Gastroesophageal sphincter (tissue), 4 donors: ENCODE measurements around the gene GHITM. TPM values are rescaled to one million over a fixed set of nuclear protein-coding genes. Genes with fewer than 3 reads are reported as not detected.
"Not testable (repeated sequence)": the region's sequence is repeated elsewhere in the genome, so short reads cannot be mapped to it uniquely, and the experiment has no call there.

ENCODE experiments used
- ATAC-seq: fragments of 150-250 bp; one replicate; pipeline ENCODE4 v1.9.1; 2016; ENCODE audit warnings: mild to moderate bottlenecking, moderate library complexity
- H3K27ac ChIP-seq, 4 donors: fragments of 200-600 bp; sonication (generic) in 3 of 4; 1 replicate in 3 of 4; 2 replicates in 1 of 4; pipeline ENCODE4 v1.5.1; 2016 to 2019
- H3K27me3 ChIP-seq: fragments of 200-600 bp; sonication (generic); one replicate; pipeline ENCODE4 v1.5.1; 2019
- H3K36me3 ChIP-seq, 2 donors: fragments of 200-600 bp; sonication (generic); one replicate each; pipeline ENCODE4 v1.5.1; 2019; ENCODE audit warnings: control low read depth in 1 of 2
- H3K4me1 ChIP-seq, 3 donors: fragments of 200-600 bp; sonication (generic); 1 replicate in 2 of 3; 2 replicates in 1 of 3; pipeline ENCODE4 v1.5.1; 2016 to 2019; ENCODE audit warnings: control low read depth in 2 of 3
- H3K4me3 ChIP-seq, 2 donors: fragments of 200-600 bp; sonication (generic); one replicate each; pipeline ENCODE4 v1.5.1; 2019; ENCODE audit warnings: mild to moderate bottlenecking in 1 of 2, moderate library complexity in 1 of 2
- H3K9me3 ChIP-seq, 3 donors: fragments of 200-600 bp; sonication (generic); one replicate each; pipeline ENCODE4 v1.5.1; 2017 to 2019; ENCODE audit warnings: control low read depth in 2 of 3
- EP300 ChIP-seq: sonication (generic); formaldehyde crosslinking; IDR thresholded peaks from one replicate; pipeline ENCODE4 v1.6.1; 2017; ENCODE audit warnings: antibody characterized with exemption, mild to moderate bottlenecking
- POLR2A ChIP-seq, 2 donors: fragments of 450-650 bp; IDR thresholded peaks; one replicate each; pipeline ENCODE4 v1.6.1; 2017; ENCODE audit warnings: antibody characterized with exemption in 2 of 2, mild to moderate bottlenecking in 2 of 2, moderate library complexity in 1 of 2
- POLR2AphosphoS5 ChIP-seq: sonication (generic); formaldehyde crosslinking; IDR thresholded peaks from one replicate; pipeline ENCODE4 v1.6.1; 2017; ENCODE audit warnings: antibody characterized with exemption
- WGBS, 2 donors: methylation state at CpG; one replicate each; pipeline ENCODE4 v1.1.5; 2018; ENCODE audit warnings: low coverage in 1 of 2; 5-methylcytosine and 5-hydroxymethylcytosine counted together
- total RNA-seq, 4 donors: library from RNA; depleted of rRNA; stranded (reverse); fragments of >200 nt; gene quantifications; one replicate each; pipeline ENCODE4 v1.1.0, GENCODE V29; 2016
- TF ChIP-seq, protein P1 (sequence below), 4 experiments: fragments of 200-600 bp in 2 of 4; fragments of 450-650 bp in 2 of 4; sonication (generic) in 1 of 4; IDR thresholded peaks; one replicate each; pipeline ENCODE4 v1.5.1; 2017 to 2019; ENCODE audit warnings: antibody characterized with exemption in 4 of 4, mild to moderate bottlenecking in 2 of 4, moderate library complexity in 2 of 4

GHITM gene
- total RNA-seq, 4 donors from 2014 or later, result 134 to 230 (median 190) TPM

DNA sequence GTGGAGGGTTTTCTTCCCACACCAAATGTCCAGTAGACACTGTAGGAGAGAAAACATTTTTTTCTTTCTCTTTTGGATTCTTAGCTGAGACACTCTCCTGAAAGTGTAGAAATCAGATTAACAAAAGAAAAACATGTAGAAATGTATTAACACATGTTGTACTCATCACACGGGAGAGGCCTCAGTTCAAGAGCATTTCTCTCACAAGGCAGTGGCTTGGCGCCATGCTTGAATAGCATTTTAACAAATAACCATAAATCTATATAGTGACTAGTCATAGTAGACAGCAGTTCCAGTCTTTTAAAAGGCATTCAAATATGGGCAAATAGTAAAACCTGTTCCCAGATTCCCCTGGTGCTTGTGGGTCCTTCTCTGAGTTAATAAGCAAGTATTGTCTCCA lies 38.3 kb upstream of the GHITM start:
- 67 to 71% methylated on average over 2 of the region's 2 CpGs for WGBS, 2 donors
- Histone ChIP-seq H3K4me3 (no peak overlapping the region), H3K9me3 (no peaks in the 10 kb centered on the region), H3K36me3 (no peaks in the 10 kb centered on the region), H3K4me1 (peaks cover 0 to 8% (median 0%) of the 10 kb centered on the region in 3 donors), H3K27me3 (peaks cover 5% of the 10 kb centered on the region), H3K27ac (no peak overlapping the region)
- no peak for ATAC-seq
- TF ChIP-seq POLR2AphosphoS5, result no peak
- TF ChIP-seq POLR2A (IDR thresholded peaks at IDR 0.05), result no peak
- no peak for TF ChIP-seq EP300
- TF ChIP-seq, protein P1, sequence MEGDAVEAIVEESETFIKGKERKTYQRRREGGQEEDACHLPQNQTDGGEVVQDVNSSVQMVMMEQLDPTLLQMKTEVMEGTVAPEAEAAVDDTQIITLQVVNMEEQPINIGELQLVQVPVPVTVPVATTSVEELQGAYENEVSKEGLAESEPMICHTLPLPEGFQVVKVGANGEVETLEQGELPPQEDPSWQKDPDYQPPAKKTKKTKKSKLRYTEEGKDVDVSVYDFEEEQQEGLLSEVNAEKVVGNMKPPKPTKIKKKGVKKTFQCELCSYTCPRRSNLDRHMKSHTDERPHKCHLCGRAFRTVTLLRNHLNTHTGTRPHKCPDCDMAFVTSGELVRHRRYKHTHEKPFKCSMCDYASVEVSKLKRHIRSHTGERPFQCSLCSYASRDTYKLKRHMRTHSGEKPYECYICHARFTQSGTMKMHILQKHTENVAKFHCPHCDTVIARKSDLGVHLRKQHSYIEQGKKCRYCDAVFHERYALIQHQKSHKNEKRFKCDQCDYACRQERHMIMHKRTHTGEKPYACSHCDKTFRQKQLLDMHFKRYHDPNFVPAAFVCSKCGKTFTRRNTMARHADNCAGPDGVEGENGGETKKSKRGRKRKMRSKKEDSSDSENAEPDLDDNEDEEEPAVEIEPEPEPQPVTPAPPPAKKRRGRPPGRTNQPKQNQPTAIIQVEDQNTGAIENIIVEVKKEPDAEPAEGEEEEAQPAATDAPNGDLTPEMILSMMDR (IDR thresholded peaks at IDR 0.05), result no peak

DNA sequence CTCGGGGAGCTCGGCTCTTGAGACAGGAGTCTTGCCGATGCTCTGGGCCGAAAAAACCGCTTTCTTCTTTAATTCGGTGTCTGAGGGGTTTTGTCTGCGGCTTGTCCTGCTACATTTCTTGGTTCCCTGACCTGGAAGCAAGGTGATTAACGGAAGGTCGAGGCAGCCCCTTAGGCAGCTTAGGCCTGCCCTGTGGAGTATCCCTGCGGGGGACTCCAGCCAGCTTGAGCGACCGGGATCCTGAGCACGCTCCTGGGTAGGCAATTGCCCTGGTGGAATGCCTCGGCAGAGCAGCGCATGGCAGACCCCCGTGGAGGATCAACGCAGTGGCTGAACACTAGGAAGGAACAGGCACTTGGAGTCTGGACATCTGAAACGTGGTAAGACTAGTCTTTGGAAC lies 30.5 kb upstream of the GHITM start:
- WGBS, 2 donors, result 50 to 95% methylated on average over 1 to 8 of the region's 18 CpGs

DNA sequence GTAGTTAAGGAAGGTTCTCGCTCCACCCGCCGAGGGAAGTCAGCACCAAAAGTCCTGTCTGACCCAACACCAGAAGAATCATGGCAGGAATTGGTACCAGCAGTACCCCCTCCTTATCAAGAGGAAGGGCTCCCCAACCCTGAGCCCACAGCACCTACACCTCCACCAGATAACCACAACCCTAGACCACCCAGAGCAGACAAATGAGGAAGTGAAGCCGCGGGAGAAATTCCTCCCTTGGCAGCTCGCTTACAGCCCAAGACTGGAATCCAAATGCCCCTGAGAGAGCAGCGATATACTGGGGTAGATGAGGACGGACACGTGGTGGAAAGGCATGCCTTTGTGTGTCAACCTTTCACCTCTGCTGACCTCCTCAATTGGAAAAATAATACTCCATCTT lies 29.5 kb upstream of the GHITM start:
- H3K27me3 ChIP-seq, H3K36me3 ChIP-seq, H3K9me3 ChIP-seq, H3K27ac ChIP-seq, ATAC-seq, H3K4me3 ChIP-seq, H3K4me1 ChIP-seq: not testable (repeated sequence)
- 54 to 57% methylated on average over 4 to 6 of the region's 9 CpGs for WGBS, 2 donors

More for the DNA sequence above, 30.5 kb upstream of the GHITM start:
- no peak overlapping the region for H3K4me3 ChIP-seq
- TF ChIP-seq EP300 (no peak), POLR2A (IDR thresholded peaks at IDR 0.05) (no peak), POLR2AphosphoS5 (no peak)
- TF ChIP-seq, protein P1 (IDR thresholded peaks at IDR 0.05), result no peak
- H3K9me3 ChIP-seq, result no peaks in the 10 kb centered on the region
- H3K27ac ChIP-seq, result no peak overlapping the region
- ATAC-seq, result no peak
- no peaks in the 10 kb centered on the region for H3K4me1 ChIP-seq
- H3K36me3 ChIP-seq, result no peaks in the 10 kb centered on the region
- H3K27me3 ChIP-seq, result peaks cover 5% of the 10 kb centered on the region

DNA sequence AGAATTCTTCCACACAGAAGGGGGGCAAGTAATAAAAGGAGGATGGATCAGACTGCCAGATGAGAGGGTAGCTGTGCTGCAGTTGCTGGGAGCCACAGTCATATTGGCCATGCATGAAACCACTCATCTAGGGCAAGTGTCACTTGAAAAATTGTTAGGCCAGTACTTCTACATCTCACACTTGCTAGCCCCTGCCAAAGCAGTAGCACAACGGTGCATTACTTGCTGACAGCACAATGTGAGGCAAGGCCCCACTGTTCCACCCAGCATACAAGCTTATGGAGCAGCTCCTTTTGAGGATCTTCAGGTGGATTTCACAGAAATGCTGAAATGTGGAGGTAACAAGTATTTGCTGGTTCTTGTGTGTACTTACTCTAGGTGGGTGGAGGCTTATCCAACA lies 25.8 kb upstream of the GHITM start:
- not testable (repeated sequence) for ATAC-seq, H3K27me3 ChIP-seq, H3K9me3 ChIP-seq, H3K27ac ChIP-seq, H3K4me3 ChIP-seq, H3K4me1 ChIP-seq, H3K36me3 ChIP-seq
- 20% methylated on average over 1 of the region's 1 CpG; no CpG with 5 or more reads in 1 of the 2 donors for WGBS, 2 donors

DNA sequence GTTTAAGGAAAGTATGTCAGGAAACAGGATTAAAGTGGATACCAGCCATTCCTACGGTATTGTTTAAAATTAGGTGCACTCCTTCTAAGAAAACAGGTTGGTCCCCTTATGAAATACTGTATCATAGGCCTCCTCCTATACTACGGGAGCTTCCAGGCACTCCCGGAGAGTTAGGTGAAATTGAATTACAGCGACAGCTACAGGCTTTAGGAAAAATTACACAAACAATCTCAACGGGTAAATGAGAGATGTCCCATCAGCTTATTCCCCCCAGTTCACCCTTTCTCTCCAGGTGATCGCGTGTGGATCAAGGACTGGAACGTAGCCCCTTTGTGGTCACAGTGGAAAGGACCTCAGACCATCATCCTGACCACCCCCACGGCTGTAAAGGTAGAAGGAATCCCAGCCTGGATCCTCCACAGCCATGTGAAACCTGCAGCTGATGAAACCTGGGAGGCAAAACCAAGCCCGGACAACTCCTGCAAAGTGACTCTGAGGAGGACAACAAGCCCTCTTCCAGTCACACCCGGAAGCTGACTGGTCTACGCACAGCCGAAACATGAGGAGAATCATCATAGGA lies 25.1 kb upstream of the GHITM start:
- ATAC-seq, result no peak
- TF ChIP-seq EP300 (no peak), POLR2AphosphoS5 (no peak), POLR2A (IDR thresholded peaks at IDR 0.05) (no peak)
- TF ChIP-seq, protein P1 (IDR thresholded peaks at IDR 0.05), result no peak
- WGBS, 2 donors, result 28 to 59% methylated on average over 3 to 8 of the region's 13 CpGs
- Histone ChIP-seq H3K27ac (no peak overlapping the region), H3K36me3 (no peaks in the 10 kb centered on the region), H3K4me1 (no peaks in the 10 kb centered on the region), H3K4me3 (no peak overlapping the region), H3K27me3 (no peaks in the 10 kb centered on the region), H3K9me3 (no peaks in the 10 kb centered on the region)

DNA sequence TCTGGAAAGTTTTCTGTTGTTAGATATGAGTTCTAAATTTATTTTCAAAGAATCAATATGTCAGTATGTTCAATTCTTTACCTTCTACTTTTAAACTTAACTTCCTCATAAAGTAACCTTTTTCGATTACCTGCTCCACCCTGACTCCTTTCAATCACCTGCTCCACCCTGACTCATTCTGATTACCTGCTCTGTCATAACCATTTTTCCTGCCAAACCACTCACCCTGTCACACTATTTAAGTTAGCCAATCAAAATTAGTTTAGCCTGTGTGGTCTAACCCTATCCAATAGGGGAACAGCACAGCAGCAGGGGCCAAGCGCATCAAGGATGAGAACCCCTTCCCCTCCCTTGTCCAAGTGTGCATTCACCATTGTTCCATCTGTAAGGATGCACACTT lies 22.1 kb upstream of the GHITM start:
- not testable (repeated sequence) for H3K36me3 ChIP-seq, ATAC-seq, H3K9me3 ChIP-seq, H3K4me1 ChIP-seq, H3K27me3 ChIP-seq, H3K4me3 ChIP-seq, H3K27ac ChIP-seq
- WGBS, 2 donors, result 88 to 100% methylated on average over 2 of the region's 2 CpGs
